GM04504 (cell line): ENCODE measurements around the gene PALM3.
"Not testable (repeated sequence)": the region's sequence is repeated elsewhere in the genome, so short reads cannot be mapped to it uniquely, and the experiment has no call there.

Source experiments
- DNase-seq: peaks from one replicate; pipeline ENCODE4 v3.0.0-alpha.2; 2012; ENCODE audit warnings: low read depth

Gene PALM3

GRCh38 chr19:14030997-14031718, 30.7 kb downstream of the PALM3 start:
- DNase-seq: no peak

GRCh38 chr19:14028901-14029300, 33.0 kb downstream of the PALM3 start:
- no peak for DNase-seq

DNA sequence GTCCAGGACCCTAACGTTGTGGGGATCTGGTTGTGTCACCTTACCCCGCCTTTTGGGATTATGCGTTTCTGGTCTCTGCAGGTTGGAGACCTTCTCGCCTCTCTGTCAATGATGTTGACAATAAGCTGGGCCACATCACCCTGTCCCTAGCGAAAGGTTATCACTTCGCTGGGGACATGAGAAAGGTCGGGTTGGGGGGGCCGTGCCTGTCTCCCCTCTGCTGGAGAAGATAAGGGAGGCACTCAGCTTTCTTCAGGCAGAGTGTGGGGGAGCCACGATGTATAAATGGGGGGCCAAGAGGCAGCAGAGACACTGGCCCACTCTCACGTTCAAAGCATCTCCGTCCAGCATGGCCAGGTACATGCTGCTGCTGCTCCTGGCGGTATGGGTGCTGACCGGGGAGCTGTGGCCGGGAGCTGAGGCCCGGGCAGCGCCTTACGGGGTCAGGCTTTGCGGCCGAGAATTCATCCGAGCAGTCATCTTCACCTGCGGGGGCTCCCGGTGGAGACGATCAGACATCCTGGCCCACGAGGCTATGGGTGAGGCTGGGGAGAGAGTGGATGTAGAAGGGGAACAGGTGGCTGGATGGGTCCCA, 33.9 kb downstream of the PALM3 start, which contains the start of gene RLN3:
TSS of gene RLN3 (plus strand) at position 293 of the 595 bp plus-strand sequence. CDS start at position 350, 57 bp downstream.
- DNase-seq: no peak

GRCh38 chr19:14026652-14027192, 35.2 kb downstream of the PALM3 start:
- not testable (repeated sequence) for DNase-seq

DNA sequence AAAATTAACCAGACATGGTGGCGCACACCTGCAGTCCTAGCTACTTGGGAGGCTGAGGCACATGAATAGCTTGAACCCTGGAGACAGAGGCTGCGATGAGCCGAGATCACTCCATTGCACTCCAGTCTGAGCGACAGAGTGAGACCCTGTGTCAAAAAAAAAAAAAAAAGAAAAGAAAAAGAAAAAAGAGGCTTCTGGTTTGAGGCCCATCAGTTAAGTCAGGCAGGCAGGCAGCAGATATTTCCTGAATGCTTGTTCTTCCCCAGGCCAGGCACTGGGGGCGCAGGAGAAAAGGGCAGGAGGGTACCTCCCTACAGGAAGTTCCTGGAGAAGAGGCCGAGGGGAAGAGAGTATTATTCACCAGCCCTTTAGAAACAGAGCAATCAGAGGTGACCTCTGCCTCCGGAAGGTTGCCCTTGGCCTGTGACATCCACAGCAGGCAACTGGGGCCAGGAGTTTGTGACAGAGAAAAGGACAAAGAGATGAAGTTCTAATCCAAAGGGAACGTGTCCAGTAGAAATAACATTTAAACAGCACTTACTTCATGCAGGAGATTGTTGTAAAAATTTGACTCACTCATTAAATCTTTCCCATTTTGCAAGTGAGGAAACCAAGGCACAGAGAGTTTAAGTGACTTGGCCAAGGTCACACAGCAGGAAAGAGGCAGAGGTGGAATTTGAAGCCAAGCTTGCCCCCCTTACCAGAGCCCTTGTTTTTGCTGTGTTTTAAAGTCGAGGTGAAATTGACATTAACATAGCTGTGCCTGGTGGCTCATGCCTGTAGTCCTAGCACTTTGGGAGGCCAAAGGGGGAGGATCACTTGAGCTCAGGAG, 38.3 kb downstream of the PALM3 start:
- DNase-seq: no peak

DNA sequence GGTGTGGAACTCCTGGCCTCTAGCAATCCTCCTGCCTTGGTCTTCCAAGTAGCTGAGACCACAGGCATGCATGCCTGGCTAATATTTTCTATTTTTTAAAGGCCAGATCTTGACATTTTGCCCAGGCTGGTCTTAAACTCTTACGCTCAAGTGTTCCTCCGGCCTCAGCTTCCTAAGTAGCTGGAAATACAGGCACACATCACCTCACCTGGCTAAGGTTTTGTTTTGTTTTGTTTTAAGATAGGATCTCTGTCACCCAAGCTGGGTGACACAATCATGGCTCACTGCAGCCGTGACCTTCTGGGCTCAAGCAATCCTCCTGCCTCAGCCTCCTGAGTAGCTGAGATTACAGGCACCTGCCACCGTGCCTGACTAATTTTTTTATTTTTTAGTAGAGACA, 39.4 kb downstream of the PALM3 start:
- DNase-seq: no peak

DNA sequence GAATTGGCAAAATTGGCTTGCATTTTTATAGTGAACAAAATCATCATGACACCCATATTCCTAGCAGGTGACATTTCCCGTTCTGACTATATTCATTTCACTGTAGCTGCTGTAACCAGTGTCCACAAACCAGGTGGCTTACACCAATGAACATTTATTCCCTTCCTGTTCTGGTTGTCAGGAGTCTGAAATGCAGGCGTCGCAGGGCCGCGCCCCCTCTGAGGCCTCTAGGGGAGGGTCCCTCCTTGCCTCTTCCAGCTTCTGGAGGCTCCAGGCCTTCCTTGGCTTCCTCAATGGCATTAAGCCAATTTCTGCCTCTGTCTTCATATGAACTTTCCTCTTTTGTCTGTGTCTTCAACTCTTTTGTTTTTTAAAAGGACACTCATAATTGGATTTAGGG, 40.4 kb downstream of the PALM3 start:
- no peak for DNase-seq

GRCh38 chr19:14019739-14020138, 42.1 kb downstream of the PALM3 start:
- not testable (repeated sequence) for DNase-seq

GRCh38 chr19:14019100-14019499, 42.8 kb downstream of the PALM3 start:
- no peak for DNase-seq

- DNase-seq: no peak
Measured at GRCh38 chr19:14015524-14016035, 46.3 kb downstream of the PALM3 start.

GRCh38 chr19:14012378-14012915, 49.4 kb downstream of the PALM3 start:
- no peak for DNase-seq

- no peak for DNase-seq
Measured at GRCh38 chr19:14006766-14007562, 54.9 kb downstream of the PALM3 start.

GRCh38 chr19:14006085-14006765, 55.7 kb downstream of the PALM3 start, which contains the start of gene RFX1:
TSS of gene RFX1 (minus strand) at chr19:14006320. CDS start at chr19:13993843, 12,477 bp downstream.
- peak; percentile 100 for DNase-seq

- peak; percentile 66 for DNase-seq
Measured at GRCh38 chr19:14005349-14006084, 56.4 kb downstream of the PALM3 start.

DNA sequence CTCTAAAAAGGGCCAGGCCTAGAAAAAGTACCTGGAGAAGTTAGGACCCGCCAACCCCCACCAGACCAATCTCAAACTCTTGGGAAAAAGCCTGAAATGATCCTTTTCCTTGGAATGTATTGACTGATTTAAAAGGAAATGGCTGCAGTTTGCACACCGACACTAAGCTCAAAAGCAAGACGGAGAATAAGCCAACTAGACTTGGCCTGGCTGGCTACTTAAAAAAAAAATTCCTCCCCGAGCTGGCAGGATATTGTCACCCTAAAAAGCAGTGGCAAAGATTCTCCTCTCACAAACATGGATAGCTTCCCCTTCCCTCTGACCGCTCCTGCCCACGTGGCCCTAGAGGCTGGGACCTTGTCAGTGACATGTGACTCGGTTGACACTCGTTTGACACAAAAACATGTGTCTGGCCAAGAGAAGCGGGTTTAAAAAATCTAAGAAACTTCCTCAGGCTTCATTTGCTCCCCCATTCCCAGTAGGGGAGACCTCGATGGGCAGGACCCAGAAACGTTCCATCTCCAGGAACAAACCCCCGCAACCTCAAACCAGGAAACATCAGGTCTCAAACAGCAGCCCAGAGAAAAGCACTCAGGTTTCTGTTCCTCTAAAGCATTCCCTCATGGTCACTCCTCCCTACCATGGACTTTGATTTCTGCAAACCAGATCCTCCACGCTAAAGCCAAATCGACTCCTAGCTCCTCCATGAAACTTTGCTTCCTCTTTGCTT, 57.1 kb downstream of the PALM3 start:
- no peak for DNase-seq
